Measurements from ENCODE around the gene LCP2.

GRCh38 chr5:170303549-170303948, 6.0 kb upstream of the LCP2 start:
- TF ChIP-seq CTCF (IDR thresholded peaks at IDR 0.05) = no peak
- TF ChIP-seq POLR2AphosphoS5 (IDR thresholded peaks at IDR 0.05; ENCODE audit: insufficient read depth in 1 of 2, low read depth in 1 of 2) = no peak
